DOHH2 (cell line): ENCODE data around the gene FAM107B.

Source experiments
- EZH2phosphoT487 ChIP-seq: fragments of 200-600 bp; sonication (generic); IDR thresholded peaks from 2 replicates; pipeline ENCODE4 v1.6.1; 2017; ENCODE audit warnings: borderline replicate concordance, mild to moderate bottlenecking, antibody characterized with exemption, low read length, moderate library complexity, mixed read lengths
- TF ChIP-seq, protein P1 (sequence below): fragments of 200-600 bp; sonication (generic); IDR thresholded peaks from one replicate; pipeline ENCODE4 v1.5.1; 2014; ENCODE audit warnings: antibody characterized with exemption, mild to moderate bottlenecking, low read depth, low read length; ENCODE audit not compliant: poor library complexity, severe bottlenecking

- TF ChIP-seq, protein P1, sequence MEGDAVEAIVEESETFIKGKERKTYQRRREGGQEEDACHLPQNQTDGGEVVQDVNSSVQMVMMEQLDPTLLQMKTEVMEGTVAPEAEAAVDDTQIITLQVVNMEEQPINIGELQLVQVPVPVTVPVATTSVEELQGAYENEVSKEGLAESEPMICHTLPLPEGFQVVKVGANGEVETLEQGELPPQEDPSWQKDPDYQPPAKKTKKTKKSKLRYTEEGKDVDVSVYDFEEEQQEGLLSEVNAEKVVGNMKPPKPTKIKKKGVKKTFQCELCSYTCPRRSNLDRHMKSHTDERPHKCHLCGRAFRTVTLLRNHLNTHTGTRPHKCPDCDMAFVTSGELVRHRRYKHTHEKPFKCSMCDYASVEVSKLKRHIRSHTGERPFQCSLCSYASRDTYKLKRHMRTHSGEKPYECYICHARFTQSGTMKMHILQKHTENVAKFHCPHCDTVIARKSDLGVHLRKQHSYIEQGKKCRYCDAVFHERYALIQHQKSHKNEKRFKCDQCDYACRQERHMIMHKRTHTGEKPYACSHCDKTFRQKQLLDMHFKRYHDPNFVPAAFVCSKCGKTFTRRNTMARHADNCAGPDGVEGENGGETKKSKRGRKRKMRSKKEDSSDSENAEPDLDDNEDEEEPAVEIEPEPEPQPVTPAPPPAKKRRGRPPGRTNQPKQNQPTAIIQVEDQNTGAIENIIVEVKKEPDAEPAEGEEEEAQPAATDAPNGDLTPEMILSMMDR, result no peak
- no peak for TF ChIP-seq EZH2phosphoT487
Observed at GRCh38 chr10:14667280-14667679, 107.4 kb downstream of the FAM107B start.
